ENCODE data around the gene KCNMA1.
A peak's percentile ranks its signal among the peaks of the same experiment; 100 is the strongest.
"Not testable (repeated sequence)": the region's sequence is repeated elsewhere in the genome, so short reads cannot be mapped to it uniquely, and the experiment has no call there.

The KCNMA1 gene

DNA sequence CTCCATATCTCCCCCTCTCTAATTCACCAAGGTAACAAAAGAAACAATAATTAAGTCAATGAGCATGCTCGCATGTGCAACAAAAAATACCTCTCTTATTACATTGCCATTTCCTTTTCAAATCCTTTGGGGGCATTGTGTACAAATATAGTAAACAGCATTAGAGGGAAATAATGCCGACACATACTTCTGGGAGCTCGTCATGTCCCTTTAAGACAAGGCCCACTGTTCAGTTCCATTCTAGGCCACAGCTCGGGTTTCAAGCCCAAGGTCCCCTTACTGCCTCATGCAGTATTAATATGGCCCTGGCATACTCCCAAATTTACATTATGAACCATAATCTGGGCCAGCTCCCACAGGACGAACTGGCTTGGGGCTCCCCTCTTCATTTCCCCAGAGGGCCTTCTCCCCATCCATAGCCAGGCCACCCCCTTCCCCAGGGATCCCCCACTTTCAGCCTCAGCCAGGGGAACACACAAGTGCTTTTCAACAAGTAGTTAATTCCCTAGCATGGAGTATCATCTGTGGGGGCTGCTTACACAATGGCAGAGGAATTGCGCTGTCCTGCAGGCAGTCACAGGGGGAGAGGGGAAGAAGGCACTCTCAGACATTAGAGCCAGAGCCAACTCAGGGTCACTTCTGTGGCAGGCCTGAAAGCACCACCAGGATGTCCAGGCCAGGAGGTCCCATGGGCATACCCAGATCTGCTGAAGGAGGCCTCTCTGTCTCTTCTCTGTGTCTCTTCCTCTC, 110.6 kb downstream of the KCNMA1 start:
- no peak for DNase-seq

DNA sequence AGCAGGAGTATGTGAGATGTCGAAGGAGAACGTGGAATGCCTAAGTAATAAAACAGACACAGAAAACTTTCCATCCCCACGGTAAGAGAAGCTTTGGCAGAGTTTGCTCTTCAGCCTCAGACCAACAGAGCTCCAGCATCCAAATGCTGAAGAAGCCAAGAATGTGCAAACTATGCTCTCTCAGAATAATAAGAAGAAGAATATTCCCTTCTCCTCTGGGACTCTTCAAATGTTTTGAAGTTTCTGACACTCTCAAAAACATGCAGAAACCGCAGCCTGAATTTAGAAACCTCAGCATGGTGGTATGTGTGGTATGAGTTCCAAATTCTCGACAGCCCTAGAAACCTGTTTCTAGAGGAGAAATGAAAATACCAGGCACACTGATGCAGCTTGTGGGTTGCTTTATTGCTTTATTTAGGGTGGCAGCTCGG, 113.3 kb downstream of the KCNMA1 start:
- DNase-seq = no peak

DNA sequence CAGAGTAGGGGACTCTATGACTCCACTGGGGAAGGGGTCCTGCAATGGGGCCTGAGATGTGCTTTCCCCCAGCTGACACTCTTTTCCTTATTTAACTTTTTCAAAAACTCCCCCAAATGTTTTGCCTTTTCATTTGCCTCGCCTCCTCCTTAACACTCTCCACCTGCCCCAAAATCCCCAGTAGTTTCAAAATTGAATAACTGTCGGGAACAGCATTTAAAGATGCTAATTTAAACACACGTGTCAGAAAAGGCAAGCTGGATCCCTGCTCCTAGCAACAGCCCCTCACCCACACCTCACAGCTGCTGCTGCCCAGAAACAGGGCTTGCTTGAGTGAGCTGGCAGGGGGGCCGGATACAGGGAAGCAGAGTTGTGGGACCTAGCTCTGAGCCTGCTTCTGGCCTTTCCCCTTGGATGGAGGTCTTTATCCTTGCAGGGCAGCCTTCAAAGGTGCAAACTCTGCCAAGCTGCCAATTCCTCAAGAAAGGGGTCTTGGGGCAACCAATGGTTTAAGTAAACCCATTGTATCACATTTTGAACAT, 115.3 kb downstream of the KCNMA1 start:
- DNase-seq = no peak

- DNase-seq = no peak
Observed at GRCh38 chr10:77520995-77521394, 116.6 kb downstream of the KCNMA1 start.

DNA sequence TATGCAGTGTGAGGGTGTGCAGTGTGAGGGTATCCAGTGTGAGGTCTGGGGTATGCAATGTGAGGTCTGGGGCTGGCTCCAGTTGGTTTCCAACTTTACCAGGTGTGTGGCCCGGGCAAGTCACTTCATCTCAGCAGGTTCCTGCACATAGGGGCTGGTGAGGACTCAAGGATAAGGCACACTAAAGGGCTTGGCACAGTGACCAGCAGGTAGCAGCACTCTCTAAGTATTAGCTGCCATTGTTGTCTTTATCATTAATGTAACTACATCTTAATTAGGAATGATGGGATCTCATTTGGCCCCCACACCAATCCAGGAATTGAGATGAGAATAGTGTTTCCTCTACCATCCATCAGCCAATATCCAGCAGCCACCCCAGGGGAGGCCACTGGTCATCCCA, 117.3 kb downstream of the KCNMA1 start:
- no peak for DNase-seq

DNA sequence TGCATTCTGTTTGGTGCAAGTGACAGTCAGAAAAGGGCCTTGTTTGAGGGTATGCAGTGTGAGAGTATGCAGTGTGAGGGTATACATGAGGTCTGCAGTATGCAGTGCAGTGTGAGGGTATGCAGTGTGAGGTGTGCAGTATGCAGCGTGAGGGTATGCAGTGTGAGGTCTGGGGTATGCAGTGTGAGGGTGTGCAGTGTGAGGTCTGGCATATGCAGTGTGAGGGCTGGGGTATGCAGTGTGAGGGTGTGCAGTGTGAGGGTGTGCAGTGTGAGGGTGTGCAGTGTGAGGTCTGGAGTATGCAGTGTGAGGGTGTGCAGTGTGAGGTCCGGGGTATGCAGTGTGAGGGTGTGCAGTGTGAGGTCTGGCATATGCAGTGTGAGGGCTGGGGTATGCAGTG, 117.8 kb downstream of the KCNMA1 start:
- DNase-seq = not testable (repeated sequence)

DNA sequence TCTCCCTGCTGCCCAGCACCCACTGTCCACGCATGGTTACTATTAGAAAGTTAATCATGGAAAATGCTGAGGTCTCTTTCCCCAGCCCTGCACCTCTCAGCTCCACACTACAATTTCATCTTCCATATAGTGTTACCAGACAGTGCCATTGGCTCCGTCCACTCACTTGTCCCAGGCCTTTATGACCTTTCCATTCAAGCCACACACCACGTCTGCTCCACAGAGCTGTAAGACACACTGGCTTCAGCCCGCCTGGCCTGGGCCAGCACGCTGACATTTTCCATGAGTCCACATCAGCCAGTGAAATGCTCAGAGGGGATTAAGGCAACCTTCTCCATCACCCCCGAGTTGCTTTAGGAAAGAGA, 118.7 kb downstream of the KCNMA1 start:
- no peak for DNase-seq

GRCh38 chr10:77518241-77518909, 119.2 kb downstream of the KCNMA1 start:
- DNase-seq = no peak

DNA sequence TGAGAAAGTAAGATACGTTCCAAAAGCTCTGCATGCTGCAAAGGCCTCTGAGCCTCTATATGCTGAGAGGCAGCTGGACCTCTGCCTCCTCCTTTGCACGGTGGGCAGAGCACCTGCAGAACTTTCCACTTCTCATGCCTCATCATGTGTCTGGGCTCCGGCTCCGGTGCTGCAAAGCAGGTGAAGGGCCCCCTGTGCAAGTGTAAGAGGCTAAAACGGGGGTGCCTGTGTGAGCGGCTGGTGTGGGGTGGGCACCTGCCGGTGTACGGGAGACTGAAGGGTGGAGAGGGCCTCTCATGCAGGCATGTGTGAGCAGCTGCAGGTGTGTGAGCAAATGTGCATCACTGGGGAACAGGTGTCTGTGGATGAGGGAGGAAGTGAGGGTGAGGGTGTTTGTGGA, 121.0 kb downstream of the KCNMA1 start:
- no peak for DNase-seq

DNA sequence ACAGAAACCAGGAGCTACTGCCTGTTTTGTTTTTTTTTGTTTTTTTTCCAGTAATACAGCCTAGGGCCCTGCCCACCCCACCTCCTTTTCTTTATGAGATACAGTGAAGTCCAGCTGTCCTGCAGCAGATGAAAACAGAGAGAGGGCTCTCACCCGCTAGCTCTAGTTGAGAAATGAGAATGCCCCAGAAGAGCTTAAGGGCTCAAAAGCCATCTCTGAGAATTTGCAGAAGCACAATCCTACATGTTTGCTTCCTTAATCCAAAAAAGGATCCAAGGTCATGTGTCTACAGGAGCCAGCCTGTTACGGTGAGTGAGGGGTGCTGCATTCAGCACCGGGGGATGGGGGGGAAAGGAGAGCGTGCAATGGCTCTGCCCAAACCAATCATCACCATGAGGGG, 122.7 kb downstream of the KCNMA1 start:
- no peak for DNase-seq

- peak; percentile 16 for DNase-seq
Observed at GRCh38 chr10:77513781-77514331, 123.8 kb downstream of the KCNMA1 start.

DNA sequence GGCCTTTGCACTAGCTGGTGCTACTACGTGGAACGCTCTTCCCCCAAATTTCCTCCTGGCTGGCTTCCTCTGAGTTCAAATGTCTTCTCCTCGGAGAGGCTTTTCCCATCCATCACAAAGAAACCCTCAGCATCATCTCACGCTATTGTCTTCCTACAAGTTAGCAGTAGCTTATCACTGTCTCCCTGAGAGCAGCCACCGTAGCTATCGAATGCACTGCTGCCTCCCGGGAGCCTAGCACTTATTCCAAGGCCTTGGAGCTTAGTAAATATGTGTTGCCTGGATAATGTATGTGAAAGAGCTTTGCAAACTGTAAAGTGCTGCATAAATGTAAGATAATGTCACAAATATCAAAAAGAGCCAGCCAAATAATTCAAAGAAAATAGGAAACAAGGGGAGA, 124.4 kb downstream of the KCNMA1 start:
- no peak for DNase-seq

GRCh38 chr10:77512219-77512578, 125.4 kb downstream of the KCNMA1 start:
- DNase-seq = no peak

GRCh38 chr10:77511498-77512218, 126.0 kb downstream of the KCNMA1 start:
- DNase-seq = no peak

- DNase-seq = no peak
Observed at GRCh38 chr10:77510695-77511094, 126.9 kb downstream of the KCNMA1 start.

GRCh38 chr10:77510294-77510693, 127.3 kb downstream of the KCNMA1 start:
- DNase-seq = no peak

GRCh38 chr10:77509391-77509790, 128.2 kb downstream of the KCNMA1 start:
- DNase-seq = no peak

DNA sequence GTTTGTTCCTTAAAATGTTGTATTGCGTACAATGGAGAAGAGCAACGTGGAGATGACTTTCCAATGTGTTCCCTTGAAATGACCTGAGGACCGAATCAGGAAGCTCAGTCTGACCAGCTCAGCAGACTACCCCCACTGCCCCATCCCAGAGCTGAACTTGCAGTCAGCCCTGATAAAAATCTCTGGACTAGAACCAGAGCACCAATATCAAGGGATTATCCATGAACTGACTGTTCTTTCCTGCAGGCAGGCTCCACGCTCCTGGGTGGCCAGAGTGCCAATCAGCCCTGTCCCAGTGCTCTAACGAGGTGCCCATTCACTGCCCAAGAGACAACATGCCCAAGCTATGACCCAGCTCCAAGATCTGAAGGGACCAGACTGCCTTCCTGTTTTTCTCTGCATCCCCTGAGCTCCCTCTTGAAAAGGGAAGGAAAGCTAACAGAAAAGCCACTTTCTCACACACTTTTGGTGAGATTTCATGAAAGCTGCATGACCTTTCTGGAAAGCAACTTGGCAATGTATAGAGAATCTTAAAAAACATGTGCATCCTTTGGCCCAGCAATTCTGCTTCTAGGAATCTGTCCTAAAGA, 130.2 kb downstream of the KCNMA1 start:
- no peak for DNase-seq

DNA sequence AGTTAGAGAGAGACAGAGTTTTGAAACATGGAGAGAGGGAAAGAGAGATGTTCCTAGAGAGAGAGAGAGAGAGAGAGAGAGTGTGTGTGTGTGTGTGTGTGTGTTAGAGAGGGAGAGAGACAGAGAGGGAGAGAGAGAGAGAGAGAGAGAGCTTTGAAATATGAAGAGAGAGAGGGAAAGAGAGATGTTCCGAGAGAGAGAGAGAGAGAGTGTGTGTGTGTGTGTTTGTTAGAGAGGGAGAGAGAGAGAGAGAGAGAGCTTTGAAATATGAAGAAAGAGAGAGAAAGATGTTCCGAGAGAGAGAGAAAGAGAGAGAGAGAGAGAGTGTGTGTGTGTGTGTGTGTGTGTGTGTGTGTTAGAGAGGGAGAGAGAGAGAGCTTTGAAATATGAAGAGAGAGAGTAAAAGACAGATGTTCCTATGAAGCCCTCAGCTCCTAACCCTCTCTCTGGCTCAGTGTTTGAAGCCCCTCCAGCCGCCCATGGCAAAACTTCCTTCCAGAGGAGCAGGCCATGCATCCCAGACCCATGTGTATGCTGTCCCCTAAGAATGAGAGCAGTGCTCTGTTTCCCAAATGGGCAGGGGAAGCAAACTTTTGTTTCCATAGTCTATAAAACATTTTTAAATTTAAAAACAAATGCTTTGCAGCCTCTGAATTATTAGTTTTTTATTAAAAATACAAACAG, 130.9 kb downstream of the KCNMA1 start:
- no peak for DNase-seq

DNA sequence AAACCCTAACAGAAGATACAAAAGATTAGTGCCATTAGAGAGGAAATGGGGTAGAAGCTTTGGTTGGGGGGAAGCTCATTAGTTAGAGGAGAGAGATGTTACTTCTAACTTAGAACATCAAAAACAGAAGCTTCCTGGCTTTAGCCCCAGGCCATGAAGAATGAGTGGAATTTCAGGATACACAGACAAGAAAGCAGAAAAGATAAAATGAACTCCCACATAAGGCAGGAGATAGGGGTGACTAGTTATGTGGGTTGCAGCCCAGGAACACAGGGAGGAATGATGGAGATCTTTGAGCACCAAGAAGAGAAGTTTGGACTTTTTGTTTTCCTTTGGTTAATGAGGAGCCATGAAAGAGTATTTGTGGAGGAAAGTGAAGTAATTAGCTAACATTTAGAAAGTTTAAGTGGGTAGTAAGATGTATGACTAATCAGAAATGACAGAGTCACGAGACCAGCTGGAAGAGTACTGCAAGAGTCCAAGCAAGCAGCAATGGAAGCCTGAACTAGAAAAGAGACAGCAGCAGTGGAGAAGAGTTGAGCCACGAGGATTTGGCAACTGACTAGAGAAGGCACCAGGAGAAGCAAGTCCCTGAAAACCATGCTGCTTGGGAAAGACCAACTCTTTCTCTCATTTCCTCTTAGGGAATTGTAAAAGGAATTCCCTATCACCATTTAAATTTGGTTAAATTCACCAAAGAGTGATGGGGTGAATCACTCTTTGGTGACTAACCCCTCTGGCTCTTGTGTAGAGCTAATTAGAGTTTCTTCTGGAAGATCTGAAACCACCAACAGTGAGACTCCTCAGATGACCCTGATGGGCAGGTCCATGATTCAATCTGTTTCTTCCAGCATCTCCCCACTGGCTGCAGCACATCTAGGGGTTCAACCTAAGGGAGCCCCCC, 131.9 kb downstream of the KCNMA1 start:
- DNase-seq = no peak

DNA sequence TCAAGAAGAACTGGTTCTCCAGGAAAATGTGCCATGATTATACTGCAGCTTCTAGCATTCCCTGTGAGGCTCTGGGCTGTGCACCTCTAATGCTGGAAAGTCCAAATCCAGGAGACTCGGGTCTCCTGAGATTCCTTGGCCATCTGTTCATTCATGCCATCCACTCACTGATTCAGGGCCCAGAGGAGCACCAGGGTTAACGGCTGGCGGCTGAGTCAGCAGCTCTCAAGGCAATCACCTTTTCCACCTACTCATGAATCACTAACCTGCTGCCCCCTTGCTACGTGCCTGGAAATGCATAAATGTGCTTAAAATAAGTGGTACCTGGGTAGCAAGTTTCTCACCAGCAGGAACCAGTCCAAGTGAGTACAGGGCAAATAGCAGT, 132.7 kb downstream of the KCNMA1 start:
- DNase-seq = no peak

Measured in NCI-H526 treated with DMSO at 0.1 percent for 48 hours (cell line).